GM12892 (cell line): ENCODE results near the gene SHB.

ENCODE experiments used
- POLR2A ChIP-seq: IDR thresholded peaks from 2 replicates; pipeline ENCODE4 v1.6.1; 2011; ENCODE audit warnings: low read depth, low read length, control low read depth
- POLR2AphosphoS5 ChIP-seq: IDR thresholded peaks from 2 replicates; pipeline ENCODE4 v1.6.1; 2011; ENCODE audit warnings: low read depth, low read length, control low read depth

- TF ChIP-seq POLR2A (no peak), POLR2AphosphoS5 (no peak)
Measured at GRCh38 chr9:37951671-37952449, 117.2 kb downstream of the SHB start.
